A673 (cell line): ENCODE data around the gene ZNF354C.

Experiments used
- CTCF ChIP-seq: fragments of 300-800, 200-600 bp; sonication (generic); conservative IDR thresholded peaks from 2 replicates; pipeline ENCODE4 v1.5.1; 2017; ENCODE audit warnings: low read depth, mild to moderate bottlenecking, antibody characterized with exemption, low read length, moderate library complexity, mixed read lengths
- EZH2 ChIP-seq: fragments of 200-600 bp; sonication (generic); IDR thresholded peaks from 2 replicates; pipeline ENCODE4 v1.6.1; 2017; ENCODE audit warnings: borderline replicate concordance, low read depth, mild to moderate bottlenecking, mixed read lengths, antibody characterized with exemption, low read length; ENCODE audit not compliant: poor library complexity, severe bottlenecking

DNA sequence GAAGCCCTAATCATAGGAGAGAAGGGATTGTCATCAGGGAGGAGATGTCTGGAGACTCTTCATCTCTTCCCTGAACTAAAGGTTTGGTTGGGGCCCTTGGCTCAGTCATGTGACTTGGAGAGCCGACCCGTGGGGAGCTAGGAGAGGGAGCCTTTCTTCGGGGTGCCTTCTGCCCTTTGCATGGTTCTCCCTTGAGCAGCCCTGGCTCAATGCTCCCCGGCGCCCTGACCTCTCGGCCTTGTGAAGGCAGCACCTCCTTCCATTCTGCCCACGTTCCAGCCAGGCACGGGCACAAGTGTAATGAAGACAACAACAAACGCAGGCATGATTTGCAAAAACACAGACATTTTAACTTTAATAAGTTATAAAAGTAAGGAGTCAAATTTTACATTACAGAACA, 50.4 kb downstream of the ZNF354C start:
- TF ChIP-seq CTCF (no peak), EZH2 (no peak)
